HTERT RPE-1 (cell line): ENCODE data around the gene SLC17A8.
"Not testable (repeated sequence)": the region's sequence is repeated elsewhere in the genome, so short reads cannot be mapped to it uniquely, and the experiment has no call there.

ENCODE experiments used
- in situ Hi-C: fragments of 300-500 bp; cut with MboI; formaldehyde crosslinking; loops from 4 replicates; pipeline ENCODE4 v1.14.3; 2020; ENCODE audit warnings: low sequenced_read_pairs

Gene SLC17A8

GRCh38 chr12:100422646-100423045, 65.8 kb downstream of the SLC17A8 start:
- in situ Hi-C loops: no loop called here

- in situ Hi-C loops: no loop called here
These were observed 69.3 kb downstream of the SLC17A8 start for GRCh38 chr12:100426145-100426544.

GRCh38 chr12:100427078-100427477, 70.2 kb downstream of the SLC17A8 start:
- in situ Hi-C loops: no loop called here

GRCh38 chr12:100430251-100430650, 73.4 kb downstream of the SLC17A8 start:
- in situ Hi-C loops: not testable (repeated sequence)

GRCh38 chr12:100433701-100434100, 76.8 kb downstream of the SLC17A8 start:
- in situ Hi-C loops: no loop called here

GRCh38 chr12:100434177-100434576, 77.3 kb downstream of the SLC17A8 start:
- in situ Hi-C loops: no loop called here

GRCh38 chr12:100435957-100436356, 79.1 kb downstream of the SLC17A8 start:
- in situ Hi-C loops: no loop called here

- in situ Hi-C loops: no loop called here
These were observed 80.4 kb downstream of the SLC17A8 start for GRCh38 chr12:100437038-100437841.

GRCh38 chr12:100439797-100440196, 82.9 kb downstream of the SLC17A8 start:
- in situ Hi-C loops: no loop called here

GRCh38 chr12:100442403-100442802, 85.5 kb downstream of the SLC17A8 start:
- in situ Hi-C loops: no loop called here

- in situ Hi-C loops: no loop called here
These were observed 86.6 kb downstream of the SLC17A8 start for GRCh38 chr12:100443434-100443833.

GRCh38 chr12:100445081-100445481, 88.2 kb downstream of the SLC17A8 start:
- in situ Hi-C loops: no loop called here

- in situ Hi-C loops: no loop called here
These were observed 90.5 kb downstream of the SLC17A8 start for GRCh38 chr12:100447381-100447780.

GRCh38 chr12:100448656-100449055, 91.8 kb downstream of the SLC17A8 start:
- in situ Hi-C loops: no loop called here

GRCh38 chr12:100450735-100451134, 93.9 kb downstream of the SLC17A8 start:
- in situ Hi-C loops: no loop called here

GRCh38 chr12:100453951-100454350, 97.1 kb downstream of the SLC17A8 start:
- in situ Hi-C loops: no loop called here

GRCh38 chr12:100455896-100456295, 99.0 kb downstream of the SLC17A8 start:
- in situ Hi-C loops: no loop called here

- in situ Hi-C loops: no loop called here
These were observed 101.3 kb downstream of the SLC17A8 start for GRCh38 chr12:100458191-100458590.

GRCh38 chr12:100460702-100461101, 103.8 kb downstream of the SLC17A8 start:
- in situ Hi-C loops: no loop called here

- in situ Hi-C loops: no loop called here
These were observed 104.6 kb downstream of the SLC17A8 start for GRCh38 chr12:100461330-100461973.

- in situ Hi-C loops: no loop called here
These were observed 106.8 kb downstream of the SLC17A8 start for GRCh38 chr12:100463661-100464060.

- in situ Hi-C loops: no loop called here
These were observed 107.7 kb downstream of the SLC17A8 start for GRCh38 chr12:100464529-100464928.
